ENCODE measurements around the gene KIFAP3.

Gene KIFAP3

DNA sequence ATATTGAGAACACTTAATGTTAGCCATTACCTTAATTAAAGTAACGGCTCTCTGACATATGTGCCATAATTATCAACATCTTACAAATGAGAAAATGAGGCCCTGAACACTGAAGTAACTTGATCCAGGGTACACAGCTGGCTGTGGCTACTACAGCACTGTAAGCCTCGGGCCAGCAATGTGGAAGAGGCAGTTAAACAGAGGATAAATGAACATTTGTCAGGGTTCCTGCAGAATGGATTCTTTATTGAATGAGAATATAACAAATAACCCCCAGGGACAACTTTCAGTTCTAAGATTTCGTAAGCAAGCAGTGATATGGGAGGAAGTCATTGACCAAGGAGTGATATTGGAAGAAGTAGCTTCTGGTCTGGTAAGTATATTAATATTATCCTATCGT, 110.3 kb downstream of the KIFAP3 start:
- H3K27ac ChIP-seq (ENCODE audit: low read depth, low read length), result no peak overlapping the region
- no peak overlapping the region for H3K4me2 ChIP-seq (ENCODE audit: low read depth, low read length, poor library complexity, severe bottlenecking)
- H3K9me2 ChIP-seq (replicated peaks; ENCODE audit: insufficient read depth, low read length), result no peaks in the 10 kb centered on the region
- H3K27me3 ChIP-seq (ENCODE audit: low read length), result no peaks in the 10 kb centered on the region
- no peaks in the 10 kb centered on the region for H3K9me3 ChIP-seq (ENCODE audit: insufficient read depth, low read length)
- H2AFZ ChIP-seq (ENCODE audit: low read depth, low read length, severe bottlenecking), result no peak overlapping the region
- H3K9ac ChIP-seq (ENCODE audit: low read length), result no peak overlapping the region
- H3F3A ChIP-seq (ENCODE audit: insufficient read depth), result no peaks in the 10 kb centered on the region
- no peaks in the 10 kb centered on the region for H3K79me2 ChIP-seq (ENCODE audit: insufficient read depth, low read length)
- TF ChIP-seq CTCF (IDR thresholded peaks at IDR 0.05; ENCODE audit: insufficient read depth, low read length, poor library complexity, severe bottlenecking) (no peak), EZH2phosphoT487 (conservative IDR thresholded peaks at IDR 0.05; ENCODE audit: low read length) (no peak)
- H3K36me3 ChIP-seq (ENCODE audit: low read length), result no peaks in the 10 kb centered on the region
- H4K20me1 ChIP-seq (ENCODE audit: low read depth, low read length), result no peaks in the 10 kb centered on the region
- no peak overlapping the region for H3K4me3 ChIP-seq (ENCODE audit: insufficient read depth, low read length, poor library complexity, severe bottlenecking)

- no peaks in the 10 kb centered on the region for H3K36me3 ChIP-seq (ENCODE audit: low read length)
- H2AFZ ChIP-seq (ENCODE audit: low read depth, low read length, severe bottlenecking), result no peak overlapping the region
- H3K4me2 ChIP-seq (ENCODE audit: low read depth, low read length, poor library complexity, severe bottlenecking), result no peak overlapping the region
- TF ChIP-seq EZH2phosphoT487 (conservative IDR thresholded peaks at IDR 0.05; ENCODE audit: low read length) (no peak), CTCF (IDR thresholded peaks at IDR 0.05; ENCODE audit: insufficient read depth, low read length, poor library complexity, severe bottlenecking) (no peak)
- no peaks in the 10 kb centered on the region for H3K79me2 ChIP-seq (ENCODE audit: insufficient read depth, low read length)
- no peaks in the 10 kb centered on the region for H3K27me3 ChIP-seq (ENCODE audit: low read length)
- H3F3A ChIP-seq (ENCODE audit: insufficient read depth), result no peaks in the 10 kb centered on the region
- no peak overlapping the region for H3K9ac ChIP-seq (ENCODE audit: low read length)
- H4K20me1 ChIP-seq (ENCODE audit: low read depth, low read length), result no peaks in the 10 kb centered on the region
- H3K9me2 ChIP-seq (replicated peaks; ENCODE audit: insufficient read depth, low read length), result no peaks in the 10 kb centered on the region
- no peaks in the 10 kb centered on the region for H3K9me3 ChIP-seq (ENCODE audit: insufficient read depth, low read length)
- no peak overlapping the region for H3K27ac ChIP-seq (ENCODE audit: low read depth, low read length)
- no peak overlapping the region for H3K4me3 ChIP-seq (ENCODE audit: insufficient read depth, low read length, poor library complexity, severe bottlenecking)
These were observed 114.8 kb downstream of the KIFAP3 start for GRCh38 chr1:169959686-169960085.

DNA sequence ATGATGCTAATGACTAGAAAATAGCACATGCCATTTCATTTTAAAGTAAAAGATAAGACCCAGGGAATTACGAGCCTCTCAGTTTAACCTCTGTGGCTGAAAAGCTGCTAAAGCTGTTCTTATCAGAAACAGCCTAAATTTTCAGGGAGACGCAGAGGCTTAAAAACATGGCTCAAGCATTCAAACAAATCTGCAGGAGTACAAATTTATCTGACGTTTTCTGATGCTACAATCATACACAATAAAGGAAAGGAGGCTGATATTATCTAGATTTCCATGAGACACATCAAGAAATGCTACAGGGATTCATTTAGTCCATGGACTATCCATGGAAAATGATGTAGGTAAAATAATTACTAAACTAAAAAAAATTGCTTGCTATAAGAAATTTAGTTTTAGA, 115.5 kb downstream of the KIFAP3 start:
- Histone ChIP-seq H3K36me3 (ENCODE audit: low read length) (no peaks in the 10 kb centered on the region), H3F3A (ENCODE audit: insufficient read depth) (no peaks in the 10 kb centered on the region), H3K9me3 (ENCODE audit: insufficient read depth, low read length) (no peaks in the 10 kb centered on the region), H3K4me3 (ENCODE audit: insufficient read depth, low read length, poor library complexity, severe bottlenecking) (no peak overlapping the region), H3K9ac (ENCODE audit: low read length) (no peak overlapping the region), H3K27me3 (ENCODE audit: low read length) (no peaks in the 10 kb centered on the region), H3K27ac (ENCODE audit: low read depth, low read length) (no peak overlapping the region), H3K4me2 (ENCODE audit: low read depth, low read length, poor library complexity, severe bottlenecking) (no peak overlapping the region), H3K9me2 (replicated peaks; ENCODE audit: insufficient read depth, low read length) (no peaks in the 10 kb centered on the region), H4K20me1 (ENCODE audit: low read depth, low read length) (no peaks in the 10 kb centered on the region), H3K79me2 (ENCODE audit: insufficient read depth, low read length) (no peaks in the 10 kb centered on the region), H2AFZ (ENCODE audit: low read depth, low read length, severe bottlenecking) (no peak overlapping the region)
- no peak for TF ChIP-seq CTCF (IDR thresholded peaks at IDR 0.05; ENCODE audit: insufficient read depth, low read length, poor library complexity, severe bottlenecking)
- TF ChIP-seq EZH2phosphoT487 (conservative IDR thresholded peaks at IDR 0.05; ENCODE audit: low read length), result no peak

GRCh38 chr1:169957884-169958283, 116.6 kb downstream of the KIFAP3 start:
- no peak overlapping the region for H3K9ac ChIP-seq (ENCODE audit: low read length)
- H4K20me1 ChIP-seq (ENCODE audit: low read depth, low read length), result no peaks in the 10 kb centered on the region
- H3K9me3 ChIP-seq (ENCODE audit: insufficient read depth, low read length), result no peaks in the 10 kb centered on the region
- no peaks in the 10 kb centered on the region for H3K27me3 ChIP-seq (ENCODE audit: low read length)
- H3K4me2 ChIP-seq (ENCODE audit: low read depth, low read length, poor library complexity, severe bottlenecking), result no peak overlapping the region
- no peak overlapping the region for H2AFZ ChIP-seq (ENCODE audit: low read depth, low read length, severe bottlenecking)
- H3K4me3 ChIP-seq (ENCODE audit: insufficient read depth, low read length, poor library complexity, severe bottlenecking), result no peak overlapping the region
- no peaks in the 10 kb centered on the region for H3K36me3 ChIP-seq (ENCODE audit: low read length)
- no peaks in the 10 kb centered on the region for H3K9me2 ChIP-seq (replicated peaks; ENCODE audit: insufficient read depth, low read length)
- no peak overlapping the region for H3K27ac ChIP-seq (ENCODE audit: low read depth, low read length)
- TF ChIP-seq EZH2phosphoT487 (conservative IDR thresholded peaks at IDR 0.05; ENCODE audit: low read length), result no peak
- TF ChIP-seq CTCF (IDR thresholded peaks at IDR 0.05; ENCODE audit: insufficient read depth, low read length, poor library complexity, severe bottlenecking), result no peak
- H3K79me2 ChIP-seq (ENCODE audit: insufficient read depth, low read length), result no peaks in the 10 kb centered on the region
- no peaks in the 10 kb centered on the region for H3F3A ChIP-seq (ENCODE audit: insufficient read depth)

All from SU-DHL-6 (cell line).